HG03060 (cell line): Measurements from ENCODE around the gene TBC1D13.
"Not testable (repeated sequence)": the region's sequence is repeated elsewhere in the genome, so short reads cannot be mapped to it uniquely, and the experiment has no call there.

Source experiments
- ATAC-seq: cut with Tn5 transposase; IDR thresholded peaks from one replicate; pipeline ENCODE4 v1.9.1; 2021; ENCODE audit warnings: low read depth, moderate number of reproducible peaks; ENCODE audit not compliant: unreplicated experiment

Gene TBC1D13, protein sequence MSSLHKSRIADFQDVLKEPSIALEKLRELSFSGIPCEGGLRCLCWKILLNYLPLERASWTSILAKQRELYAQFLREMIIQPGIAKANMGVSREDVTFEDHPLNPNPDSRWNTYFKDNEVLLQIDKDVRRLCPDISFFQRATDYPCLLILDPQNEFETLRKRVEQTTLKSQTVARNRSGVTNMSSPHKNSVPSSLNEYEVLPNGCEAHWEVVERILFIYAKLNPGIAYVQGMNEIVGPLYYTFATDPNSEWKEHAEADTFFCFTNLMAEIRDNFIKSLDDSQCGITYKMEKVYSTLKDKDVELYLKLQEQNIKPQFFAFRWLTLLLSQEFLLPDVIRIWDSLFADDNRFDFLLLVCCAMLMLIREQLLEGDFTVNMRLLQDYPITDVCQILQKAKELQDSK

DNA sequence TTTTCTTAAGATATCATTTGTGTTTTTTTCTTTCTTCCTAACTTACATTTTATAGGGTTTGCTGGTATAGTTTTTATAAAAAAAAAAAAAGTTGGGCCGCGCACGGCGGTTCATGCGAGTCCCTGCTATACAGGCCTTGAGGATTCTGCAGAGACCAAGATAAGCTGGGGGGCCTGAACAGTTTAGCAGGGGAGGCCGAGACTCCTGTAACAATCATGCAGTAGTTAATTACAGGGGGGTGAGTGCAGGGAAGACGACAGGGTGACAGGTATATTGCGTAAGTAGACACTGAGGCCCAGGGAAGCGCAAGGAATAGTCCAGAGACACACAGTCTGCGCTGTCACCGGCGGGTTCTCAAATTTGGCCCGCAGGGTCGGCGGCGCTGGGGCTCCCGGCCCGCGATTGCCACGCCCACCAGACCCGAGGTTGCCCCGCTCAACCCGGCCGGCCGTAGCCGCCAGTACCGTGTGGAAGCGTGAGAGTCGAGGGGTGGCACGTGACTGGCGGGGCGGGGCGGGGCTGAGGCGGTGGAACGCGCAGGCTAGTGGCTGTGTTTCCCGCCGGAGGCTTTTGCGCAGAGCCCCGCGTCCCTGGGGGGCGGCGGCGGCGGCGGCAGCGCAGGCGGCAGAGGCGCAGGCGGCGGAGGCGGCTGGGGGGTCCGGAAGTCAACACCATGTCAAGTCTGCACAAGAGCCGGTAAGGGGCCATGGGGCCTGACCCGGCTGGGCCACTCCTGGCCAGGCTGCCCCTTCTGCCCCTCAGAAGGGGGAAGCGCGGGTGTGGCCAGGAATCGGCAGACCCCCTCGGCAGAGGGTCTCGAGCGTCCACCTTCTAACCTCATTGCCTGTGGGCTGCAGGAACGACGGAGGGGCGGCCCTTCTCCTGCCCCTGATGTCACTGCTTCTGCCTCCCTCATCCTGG, at the start of gene TBC1D13:
TBC1D13 (plus strand) TSS at position 573 of the 921 bp plus-strand sequence; CDS start at position 674, 101 bp downstream.
- ATAC-seq, result peak; percentile 69

DNA sequence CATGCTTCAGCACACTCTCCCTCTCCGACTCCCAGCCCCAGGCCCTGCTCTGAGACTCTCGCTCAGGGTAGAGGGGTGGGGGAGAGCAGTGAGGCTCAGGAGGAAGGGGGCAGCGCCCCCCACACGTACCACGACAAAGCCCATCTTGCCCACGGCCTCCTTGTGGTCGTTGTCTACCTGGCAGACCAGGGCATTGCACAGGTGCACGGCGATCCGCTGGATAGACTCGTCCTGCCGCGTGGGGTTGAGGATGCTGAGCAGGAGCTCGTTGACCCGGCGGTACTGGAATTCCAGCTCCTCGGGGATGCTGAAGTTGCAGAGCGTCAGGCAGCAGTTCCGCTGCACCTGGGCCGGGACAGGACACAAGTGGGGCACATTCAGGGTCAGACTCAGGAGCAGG, 44.7 kb upstream of the TBC1D13 start:
- no peak for ATAC-seq

- ATAC-seq, result no peak
These were observed 43.6 kb upstream of the TBC1D13 start for GRCh38 chr9:128743421-128743820.

DNA sequence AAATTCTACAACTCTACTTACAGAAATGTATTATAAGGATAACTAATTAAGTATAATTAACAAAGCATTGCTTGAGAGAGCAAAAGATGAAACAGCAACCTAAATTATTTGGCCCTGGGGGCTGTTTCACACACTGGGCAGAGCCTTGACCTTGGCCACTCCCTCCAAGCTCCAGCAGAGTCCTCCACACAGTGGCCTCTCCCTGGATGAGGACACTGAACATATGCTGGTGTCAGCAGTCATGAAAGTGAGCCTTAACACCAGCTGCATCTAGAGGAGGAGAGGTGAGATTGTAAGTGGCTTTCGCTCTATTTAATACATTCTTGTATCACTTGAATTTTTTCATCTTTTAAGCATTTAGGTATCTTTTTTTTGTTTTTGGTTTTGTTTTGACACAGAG, 39.8 kb upstream of the TBC1D13 start:
- ATAC-seq, result no peak

DNA sequence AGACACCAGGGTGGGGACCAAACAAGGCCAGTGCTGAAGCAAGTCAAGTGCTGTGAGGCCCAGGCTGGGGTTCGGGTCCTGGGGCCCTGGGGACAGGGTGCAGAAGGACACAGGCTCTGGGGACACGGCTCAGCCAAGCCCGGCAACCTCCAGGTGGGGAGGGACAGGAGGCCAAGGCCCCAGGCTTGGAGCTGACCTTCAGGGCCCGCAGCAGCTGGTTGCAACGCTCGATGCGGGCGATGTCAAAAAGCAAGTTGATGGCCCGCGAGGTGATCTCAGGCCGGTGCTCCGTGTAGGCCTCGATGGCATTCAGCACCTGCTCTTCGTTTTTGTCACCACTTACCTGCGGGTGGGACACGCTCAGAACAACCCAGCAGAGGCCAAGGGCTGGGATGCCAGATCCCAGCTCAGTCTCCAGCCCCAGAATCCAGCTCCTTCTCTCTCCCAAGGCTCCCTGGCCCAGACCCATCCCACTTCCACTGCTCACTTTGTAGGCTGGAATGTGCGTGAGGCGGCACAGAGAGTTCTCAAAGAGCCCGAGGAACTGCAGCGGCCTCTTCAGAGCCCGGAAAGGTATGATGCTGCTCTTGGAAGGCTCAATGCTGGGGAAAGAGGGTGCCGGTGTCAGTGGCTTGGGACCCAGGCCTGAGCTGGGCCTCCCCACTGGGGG, 36.0 kb upstream of the TBC1D13 start:
- no peak for ATAC-seq

DNA sequence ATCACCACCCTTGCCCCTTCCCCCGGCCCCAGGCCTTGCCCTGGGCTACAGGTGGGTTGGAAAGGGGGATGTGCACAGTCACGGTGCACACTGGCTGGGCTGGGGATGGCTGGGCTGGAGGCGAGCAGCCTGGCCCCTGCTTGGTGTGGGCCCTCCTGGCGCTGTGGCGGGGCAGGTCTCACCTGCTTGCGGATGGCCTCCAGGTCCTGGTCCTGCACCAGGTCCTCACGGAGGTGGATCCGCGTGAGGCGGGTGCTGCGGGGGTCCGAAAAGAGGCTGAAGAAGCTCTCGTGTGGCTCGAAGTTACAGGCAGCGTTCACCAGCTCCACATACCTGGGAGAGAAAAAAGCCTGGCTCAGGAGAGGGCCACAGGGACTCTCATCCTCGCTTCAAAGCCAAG, 33.4 kb upstream of the TBC1D13 start:
- no peak for ATAC-seq

DNA sequence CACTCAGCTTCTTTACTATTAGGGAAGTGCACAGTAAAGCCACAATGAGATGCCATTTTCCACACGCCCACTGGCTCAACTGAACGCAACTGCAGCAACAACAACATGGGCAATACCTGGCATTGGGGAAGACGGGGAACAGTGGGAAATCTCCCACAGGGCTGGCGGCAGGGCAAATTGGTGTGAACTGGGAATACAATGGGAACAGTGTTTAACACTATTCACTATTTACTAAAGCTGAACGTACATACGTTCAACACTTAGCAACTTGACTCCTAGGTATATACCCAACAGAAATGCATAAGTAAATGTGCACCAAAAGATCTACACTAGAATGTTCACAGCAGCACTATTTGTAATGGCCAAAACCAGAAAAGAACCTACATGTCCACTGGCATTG, 29.5 kb upstream of the TBC1D13 start:
- ATAC-seq, result no peak

- no peak for ATAC-seq
These were observed 24.2 kb upstream of the TBC1D13 start for GRCh38 chr9:128762671-128763449.

DNA sequence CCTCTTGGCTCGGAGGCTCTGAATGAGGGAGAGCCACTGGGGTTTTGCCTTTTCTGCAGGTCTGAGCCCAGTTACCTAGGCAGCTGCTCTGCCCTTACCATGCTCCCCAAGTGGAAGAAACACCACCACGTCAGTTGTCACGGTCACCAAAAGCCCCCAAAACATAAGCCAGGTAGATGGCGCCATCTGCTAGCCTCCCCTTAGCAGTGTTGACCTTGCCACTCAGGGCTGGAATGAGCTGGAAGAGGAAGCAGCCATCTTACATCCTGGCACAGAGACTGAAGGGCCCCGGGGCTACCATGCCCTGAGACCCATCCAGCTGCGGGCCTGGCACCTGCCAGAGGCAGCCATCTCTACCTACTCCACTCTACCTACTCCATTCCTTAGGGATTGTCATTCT, 22.7 kb upstream of the TBC1D13 start:
- no peak for ATAC-seq

GRCh38 chr9:128765499-128765898, 21.6 kb upstream of the TBC1D13 start:
- no peak for ATAC-seq

DNA sequence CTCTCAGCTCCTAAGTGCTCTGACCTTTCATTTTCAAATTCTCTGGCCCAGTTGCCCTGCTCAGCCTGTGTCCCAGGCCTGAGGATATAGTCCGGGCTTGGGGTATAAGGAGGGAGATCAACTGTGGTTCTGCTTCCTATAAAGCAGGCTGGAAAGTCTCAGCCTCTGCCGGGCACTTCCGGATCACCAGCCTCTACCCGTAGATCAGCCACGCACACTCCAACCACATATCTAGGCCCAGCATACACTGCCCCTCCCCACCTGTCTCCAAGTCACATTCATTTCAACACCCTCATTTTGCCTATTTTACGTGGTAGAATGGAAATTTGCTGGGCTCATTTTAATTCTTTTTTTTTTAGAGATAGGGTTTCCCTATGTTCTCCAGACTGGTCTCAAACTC, 18.4 kb upstream of the TBC1D13 start:
- no peak for ATAC-seq

GRCh38 chr9:128770286-128771030, 16.6 kb upstream of the TBC1D13 start:
- no peak for ATAC-seq

- peak; percentile 7 for ATAC-seq
These were observed 15.8 kb upstream of the TBC1D13 start for GRCh38 chr9:128771094-128771721.

DNA sequence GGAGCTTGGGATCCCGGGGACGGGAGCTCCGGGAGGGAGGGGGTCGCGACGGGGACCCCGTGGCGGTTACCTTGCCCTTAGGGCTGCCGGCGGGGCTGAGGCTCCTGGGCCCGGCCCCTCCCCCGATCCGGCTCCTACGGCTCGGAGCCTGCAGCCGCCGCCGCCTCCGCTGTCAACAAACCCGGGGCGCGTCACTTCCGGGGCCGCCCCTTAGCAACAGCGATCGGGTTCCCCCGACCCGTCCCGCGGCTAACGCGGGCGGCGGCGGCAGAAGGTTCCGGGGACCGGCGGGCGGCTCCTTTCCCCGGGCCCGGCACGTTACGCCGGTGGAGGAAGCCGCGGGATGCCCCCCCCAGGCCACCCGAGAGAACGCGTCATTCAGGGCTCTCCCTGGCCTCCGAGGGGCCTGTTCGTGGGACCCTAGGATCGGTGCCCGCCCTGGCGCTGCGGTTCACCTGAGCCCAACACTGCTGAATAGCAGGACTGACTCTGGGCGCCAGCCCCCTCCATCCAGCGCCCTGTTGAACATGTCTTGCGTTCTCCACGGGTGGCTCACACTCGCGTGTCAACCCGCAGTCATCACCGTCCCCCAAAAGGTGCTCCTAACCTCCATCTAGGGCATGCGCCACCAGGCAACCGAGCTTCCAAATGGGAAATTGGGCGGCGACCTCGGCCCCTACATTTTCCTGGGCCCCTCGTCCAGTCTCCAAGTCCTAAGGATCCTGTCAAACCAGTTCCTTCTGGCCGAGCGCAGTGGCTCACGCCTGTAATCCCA, 15.1 kb upstream of the TBC1D13 start, which contains the start of gene ZER1:
ZER1 (minus strand) TSS at position 183 of the 775 bp plus-strand sequence. CDS start 16,362 bp downstream, outside the sequence.
- ATAC-seq, result peak; percentile 81

DNA sequence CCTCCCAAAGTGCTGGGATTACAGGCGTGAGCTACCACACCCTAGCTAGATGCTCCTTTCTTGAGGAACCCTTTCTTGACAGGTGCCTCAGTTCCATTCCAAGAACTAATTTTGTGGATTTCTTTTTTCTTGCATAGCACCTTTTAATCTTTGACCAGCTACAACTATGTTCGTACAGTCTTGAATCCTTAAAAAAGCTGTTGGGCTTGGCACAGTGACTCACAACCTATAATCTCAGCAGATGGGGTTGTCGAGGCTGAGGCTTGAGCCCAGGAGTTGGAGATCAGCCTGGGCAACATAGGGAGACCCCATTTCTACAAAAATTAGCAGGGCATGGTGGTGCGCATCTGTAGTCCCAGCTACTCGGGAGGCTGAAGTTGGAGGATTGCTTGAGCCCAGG, 14.0 kb upstream of the TBC1D13 start:
- ATAC-seq, result no peak

- no peak for ATAC-seq
These were observed 12.2 kb upstream of the TBC1D13 start for GRCh38 chr9:128774804-128775203.

GRCh38 chr9:128780093-128780492, 7.0 kb upstream of the TBC1D13 start:
- ATAC-seq, result not testable (repeated sequence)
